ENCODE data around the gene DNER.
"Not testable (repeated sequence)": the region's sequence is repeated elsewhere in the genome, so short reads cannot be mapped to it uniquely, and the experiment has no call there.

Gene DNER

DNA sequence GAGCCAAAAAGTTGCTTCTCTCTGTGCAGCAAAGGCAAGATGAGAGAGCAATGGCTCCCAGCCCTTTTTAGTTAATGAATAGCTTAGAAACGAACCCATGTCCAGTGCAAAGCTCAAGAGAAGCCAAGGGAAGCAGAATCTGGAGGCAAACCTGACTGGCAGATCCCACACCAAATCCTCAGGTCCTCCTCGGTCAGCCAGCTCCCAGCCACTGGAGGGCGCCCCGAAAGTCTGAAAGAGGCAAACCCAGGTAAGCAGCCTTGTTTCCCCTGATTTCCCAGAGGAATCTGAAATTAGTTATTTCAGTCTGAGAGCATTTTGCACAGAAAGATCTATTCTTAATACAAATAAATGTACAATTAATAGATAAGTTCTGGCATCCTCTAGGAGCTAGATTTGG lies 372.0 kb downstream of the DNER start:
- no peak for DNase-seq (ENCODE audit: low read depth)
- no peak overlapping the region for H3K4me3 ChIP-seq (ENCODE audit: low read length)
- TF ChIP-seq, protein P1, sequence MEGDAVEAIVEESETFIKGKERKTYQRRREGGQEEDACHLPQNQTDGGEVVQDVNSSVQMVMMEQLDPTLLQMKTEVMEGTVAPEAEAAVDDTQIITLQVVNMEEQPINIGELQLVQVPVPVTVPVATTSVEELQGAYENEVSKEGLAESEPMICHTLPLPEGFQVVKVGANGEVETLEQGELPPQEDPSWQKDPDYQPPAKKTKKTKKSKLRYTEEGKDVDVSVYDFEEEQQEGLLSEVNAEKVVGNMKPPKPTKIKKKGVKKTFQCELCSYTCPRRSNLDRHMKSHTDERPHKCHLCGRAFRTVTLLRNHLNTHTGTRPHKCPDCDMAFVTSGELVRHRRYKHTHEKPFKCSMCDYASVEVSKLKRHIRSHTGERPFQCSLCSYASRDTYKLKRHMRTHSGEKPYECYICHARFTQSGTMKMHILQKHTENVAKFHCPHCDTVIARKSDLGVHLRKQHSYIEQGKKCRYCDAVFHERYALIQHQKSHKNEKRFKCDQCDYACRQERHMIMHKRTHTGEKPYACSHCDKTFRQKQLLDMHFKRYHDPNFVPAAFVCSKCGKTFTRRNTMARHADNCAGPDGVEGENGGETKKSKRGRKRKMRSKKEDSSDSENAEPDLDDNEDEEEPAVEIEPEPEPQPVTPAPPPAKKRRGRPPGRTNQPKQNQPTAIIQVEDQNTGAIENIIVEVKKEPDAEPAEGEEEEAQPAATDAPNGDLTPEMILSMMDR (conservative IDR thresholded peaks at IDR 0.05; ENCODE audit: low read length): peak; percentile 21

DNA sequence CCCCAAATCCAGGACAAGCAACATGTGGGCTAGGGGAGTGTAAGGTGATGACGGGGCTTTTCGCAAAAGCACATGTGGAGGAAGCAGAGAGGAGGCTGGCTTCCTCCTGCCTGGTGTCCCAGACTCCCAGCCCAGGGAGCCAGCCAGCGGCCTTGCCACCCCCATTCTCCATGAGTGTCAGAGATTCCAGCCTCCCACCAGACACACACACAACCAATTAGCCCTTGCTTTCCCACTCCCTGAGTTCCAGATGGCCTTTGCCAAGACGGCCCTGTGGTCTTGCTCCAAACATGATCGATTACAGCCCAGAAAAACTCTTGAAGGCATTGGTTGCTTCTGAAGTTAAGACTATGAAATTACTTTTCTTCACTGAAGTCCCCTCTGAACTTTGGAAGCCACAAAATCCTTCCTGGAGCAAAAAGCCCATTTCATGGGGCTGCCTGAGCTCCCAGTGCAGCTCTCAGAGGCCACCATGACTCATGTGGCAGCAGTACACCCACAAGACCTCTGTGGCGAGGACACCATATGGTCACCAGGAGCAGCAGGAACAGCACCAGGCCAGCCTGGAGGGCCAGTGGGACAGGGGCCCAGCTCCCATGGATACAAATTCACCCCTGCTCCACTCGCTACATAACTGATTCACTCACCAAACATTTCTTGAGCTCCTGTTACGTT lies 374.1 kb downstream of the DNER start:
- peak; percentile 95 for DNase-seq (ENCODE audit: low read depth)
- TF ChIP-seq, protein P1 (conservative IDR thresholded peaks at IDR 0.05; ENCODE audit: low read length): no peak
- H3K4me3 ChIP-seq (ENCODE audit: low read length): no peak overlapping the region

DNA sequence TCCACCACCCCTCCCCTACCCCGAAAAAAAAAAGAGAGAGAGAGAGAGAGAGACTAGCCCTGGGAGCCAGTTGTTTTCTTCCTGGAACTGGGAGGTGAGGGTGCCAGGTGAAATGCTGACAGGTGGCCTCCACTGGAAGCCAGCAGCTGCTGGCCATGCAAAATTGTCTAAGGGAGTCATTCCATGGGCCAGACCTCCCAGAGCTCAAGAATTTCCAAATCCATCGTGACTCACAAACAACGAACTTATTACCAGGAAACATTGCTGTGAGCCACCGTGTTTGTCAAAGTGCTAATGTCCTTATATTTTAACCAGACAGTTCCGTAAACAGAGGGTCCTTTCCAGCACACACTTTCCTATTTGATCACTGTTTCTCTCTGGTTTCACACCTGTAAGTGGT lies 374.7 kb downstream of the DNER start:
- H3K4me3 ChIP-seq (ENCODE audit: low read length): no peak overlapping the region
- peak; percentile 85 for DNase-seq (ENCODE audit: low read depth)
- TF ChIP-seq, protein P1 (conservative IDR thresholded peaks at IDR 0.05; ENCODE audit: low read length): no peak

DNA sequence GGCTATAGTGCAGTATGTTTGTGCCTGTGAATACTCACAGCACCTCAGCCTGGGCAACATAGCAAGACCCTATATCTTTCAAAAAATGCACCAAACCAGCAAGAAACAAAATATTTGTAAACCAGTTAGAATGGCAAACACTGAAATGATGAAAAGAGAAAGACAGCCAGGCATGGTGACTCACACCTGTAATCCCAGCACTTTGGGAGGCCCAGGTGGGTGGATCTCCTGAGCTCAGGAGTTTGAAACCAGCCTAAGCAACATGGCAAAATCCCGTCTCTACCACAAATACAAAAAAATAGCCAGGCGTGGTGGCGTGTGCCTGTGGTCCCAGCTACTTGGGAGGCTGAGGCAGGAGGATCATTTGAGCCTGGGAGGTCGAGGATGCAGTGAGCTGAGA lies 375.2 kb downstream of the DNER start:
- H3K4me3 ChIP-seq (ENCODE audit: low read length): not testable (repeated sequence)

DNA sequence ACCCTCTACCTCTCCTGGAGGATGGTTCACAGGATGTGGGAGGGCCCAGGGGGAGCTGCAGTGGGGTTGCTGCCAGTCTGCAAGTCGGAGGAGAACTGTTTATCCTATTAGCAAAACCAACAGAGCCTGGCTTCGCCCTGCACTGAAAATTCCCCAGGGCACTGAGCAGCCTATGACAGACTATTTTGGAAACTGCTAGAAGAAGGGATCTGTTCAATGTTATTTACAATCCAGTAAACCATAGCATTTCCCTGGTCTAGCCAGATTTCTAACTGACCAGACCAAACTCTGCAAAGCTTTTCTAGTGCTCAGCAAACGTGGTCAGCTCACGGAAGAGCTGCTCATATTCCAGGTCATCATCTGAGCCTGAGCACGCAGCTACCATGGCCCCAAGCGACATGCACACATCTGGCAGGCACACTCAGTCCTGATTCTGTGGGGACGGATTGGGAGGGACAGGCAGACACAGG lies 378.4 kb downstream of the DNER start:
- H3K4me3 ChIP-seq (ENCODE audit: low read length): no peak overlapping the region
- TF ChIP-seq, protein P1 (conservative IDR thresholded peaks at IDR 0.05; ENCODE audit: low read length): no peak
- no peak for DNase-seq (ENCODE audit: low read depth)

More for the DNA sequence above, 375.2 kb downstream of the DNER start:
- DNase-seq (ENCODE audit: low read depth): not testable (repeated sequence)

DNA sequence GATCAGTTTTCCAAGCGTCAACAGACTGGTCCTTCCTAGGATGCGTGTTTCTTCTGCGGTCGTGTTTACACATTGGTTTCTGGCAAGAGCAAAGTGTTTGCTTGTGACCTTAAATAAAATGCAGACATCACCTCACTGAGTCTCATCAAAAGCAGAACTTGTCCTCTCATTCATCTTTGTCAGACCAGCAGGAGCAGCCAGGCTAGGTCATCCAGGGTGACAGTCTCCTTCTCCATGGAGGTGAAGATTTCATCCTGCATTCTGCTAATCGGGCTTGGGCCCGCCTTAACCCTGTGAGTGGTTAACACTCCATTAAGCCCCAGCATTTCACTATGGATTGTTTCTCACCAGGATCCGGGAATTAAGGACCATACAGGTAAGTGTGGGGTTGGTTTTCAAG lies 379.0 kb downstream of the DNER start:
- no peak for DNase-seq (ENCODE audit: low read depth)
- TF ChIP-seq, protein P1 (conservative IDR thresholded peaks at IDR 0.05; ENCODE audit: low read length): no peak
- no peak overlapping the region for H3K4me3 ChIP-seq (ENCODE audit: low read length)

DNA sequence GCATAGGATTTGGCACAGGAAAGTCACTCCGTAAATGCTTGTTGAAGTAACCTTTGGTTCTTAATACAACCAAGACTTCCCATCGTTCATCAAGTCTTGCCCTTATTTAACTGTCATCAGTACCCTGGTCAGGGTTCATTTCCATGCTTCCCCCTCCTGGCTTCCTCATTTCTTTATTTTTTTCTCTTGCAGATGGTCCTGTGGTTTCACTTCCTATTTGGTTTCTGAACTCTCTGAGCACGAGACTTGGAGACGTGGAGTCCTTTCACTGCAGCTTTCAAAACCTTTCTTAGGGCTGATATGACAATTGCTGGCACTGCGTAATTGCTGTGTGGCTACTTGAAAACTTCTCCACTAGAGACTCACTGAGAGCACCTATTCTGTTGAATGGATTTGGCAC lies 383.4 kb downstream of the DNER start:
- TF ChIP-seq, protein P1 (conservative IDR thresholded peaks at IDR 0.05; ENCODE audit: low read length): no peak
- DNase-seq (ENCODE audit: low read depth): no peak
- H3K4me3 ChIP-seq (ENCODE audit: low read length): no peak overlapping the region
